HTR-8/SVneo (cell line): ENCODE measurements around the gene IRS1.

Experiments used
- DNase-seq: peaks from one replicate; pipeline ENCODE4 v3.0.0; 2011; ENCODE audit warnings: low spot score, mixed read lengths; ENCODE audit not compliant: insufficient read length
- FAIRE-seq: peaks from 2 replicates; lab custom pipeline; 2011; peaks lifted over from hg19 to GRCh38; lab: Jason Lieb, UNC

The IRS1 gene

GRCh38 chr2:226760412-226761194 lies 39.0 kb downstream of the IRS1 start:
- DNase-seq (peak; percentile 79), FAIRE-seq (peak; percentile 62)

- FAIRE-seq (no peak), DNase-seq (no peak)
Observed at GRCh38 chr2:226759768-226760167, 39.9 kb downstream of the IRS1 start.

GRCh38 chr2:226758921-226759640 lies 40.5 kb downstream of the IRS1 start:
- FAIRE-seq (no peak), DNase-seq (no peak)

- FAIRE-seq (no peak), DNase-seq (no peak)
Observed at GRCh38 chr2:226756131-226756530, 43.5 kb downstream of the IRS1 start.

GRCh38 chr2:226755631-226756030 lies 44.0 kb downstream of the IRS1 start:
- no peak for FAIRE-seq
- DNase-seq = no peak

- FAIRE-seq = no peak
- DNase-seq = no peak
Observed at GRCh38 chr2:226754821-226755604, 44.6 kb downstream of the IRS1 start.

- DNase-seq = no peak
- FAIRE-seq = no peak
Observed at GRCh38 chr2:226752887-226753286, 46.7 kb downstream of the IRS1 start.

- FAIRE-seq (no peak), DNase-seq (no peak)
Observed at GRCh38 chr2:226747288-226747687, 52.3 kb downstream of the IRS1 start.

GRCh38 chr2:226746196-226746800 lies 53.3 kb downstream of the IRS1 start:
- no peak for DNase-seq
- no peak for FAIRE-seq

GRCh38 chr2:226743915-226744314 lies 55.7 kb downstream of the IRS1 start:
- FAIRE-seq (no peak), DNase-seq (no peak)

- FAIRE-seq = no peak
Observed at GRCh38 chr2:226742347-226742746, 57.3 kb downstream of the IRS1 start.

GRCh38 chr2:226740039-226740648 lies 59.5 kb downstream of the IRS1 start:
- DNase-seq (no peak), FAIRE-seq (no peak)

More at GRCh38 chr2:226742347-226742746, 57.3 kb downstream of the IRS1 start:
- no peak for DNase-seq

- no peak for FAIRE-seq
- no peak for DNase-seq
Observed at GRCh38 chr2:226739545-226740030, 60.0 kb downstream of the IRS1 start.

GRCh38 chr2:226738821-226739544 lies 60.6 kb downstream of the IRS1 start:
- FAIRE-seq = no peak
- DNase-seq = no peak

GRCh38 chr2:226738191-226738820 lies 61.3 kb downstream of the IRS1 start:
- FAIRE-seq = no peak

GRCh38 chr2:226736382-226736781 lies 63.2 kb downstream of the IRS1 start:
- DNase-seq (no peak), FAIRE-seq (no peak)

More at GRCh38 chr2:226738191-226738820, 61.3 kb downstream of the IRS1 start:
- DNase-seq = no peak

GRCh38 chr2:226733927-226734564 lies 65.6 kb downstream of the IRS1 start:
- DNase-seq (no peak), FAIRE-seq (no peak)

GRCh38 chr2:226733189-226733858 lies 66.3 kb downstream of the IRS1 start:
- no peak for FAIRE-seq
- DNase-seq = no peak
